SK-N-SH treated with all-trans-retinoic acid at 6 μM for 48 hours (cell line): ENCODE data around the gene OTOG.

ENCODE experiments used
- ATAC-seq: fragments of 200-7000 bp; cut with Tn5 transposase; 3 replicates; pipeline ENCODE4 v1.9.1; 2020; ENCODE audit warnings: mild to moderate bottlenecking, moderate library complexity
- ARNTL ChIP-seq: fragments of 450-650 bp; formaldehyde crosslinking; IDR thresholded peaks from 2 replicates; pipeline ENCODE4 v1.5.0; 2020; ENCODE audit warnings: low read depth, mild to moderate bottlenecking, moderate library complexity, borderline replicate concordance
- BACH2 ChIP-seq: fragments of 250-450 bp; sonication (Bioruptor Pico); IDR thresholded peaks from 2 replicates; pipeline ENCODE4 v1.9.0; 2021; ENCODE audit warnings: mild to moderate bottlenecking, borderline replicate concordance
- CSDC2 ChIP-seq: fragments of 250-450 bp; sonication (Bioruptor Pico); IDR thresholded peaks from 2 replicates; pipeline ENCODE4 v1.5.0; 2020; ENCODE audit warnings: mild to moderate bottlenecking, moderate library complexity
- ESRRG ChIP-seq: fragments of 250-450 bp; sonication (Bioruptor Pico); IDR thresholded peaks from 2 replicates; pipeline ENCODE4 v1.6.1; 2021; ENCODE audit warnings: mild to moderate bottlenecking
- GLIS3 ChIP-seq: fragments of 250-450 bp; sonication (Bioruptor Pico); IDR thresholded peaks from 2 replicates; pipeline ENCODE4 v1.5.0; 2020; ENCODE audit warnings: mild to moderate bottlenecking, moderate library complexity
- ISL1 ChIP-seq: fragments of 250-450 bp; sonication (Bioruptor Pico); IDR thresholded peaks from 2 replicates; pipeline ENCODE4 v2.1.2; 2022; ENCODE audit warnings: mild to moderate bottlenecking, moderate library complexity
- OSR1 ChIP-seq: fragments of 250-450 bp; sonication (Bioruptor Pico); IDR thresholded peaks from 2 replicates; pipeline ENCODE4 v1.8.0; 2022; ENCODE audit warnings: moderate library complexity, mild to moderate bottlenecking, inconsistent platforms
- PPARA ChIP-seq: fragments of 250-450 bp; sonication (Bioruptor Pico); IDR thresholded peaks from 2 replicates; pipeline ENCODE4 v1.5.0; 2020; ENCODE audit warnings: mild to moderate bottlenecking, borderline replicate concordance
- RARB ChIP-seq: fragments of 250-450 bp; sonication (Bioruptor Pico); IDR thresholded peaks from 2 replicates; pipeline ENCODE4 v1.8.0; 2021; ENCODE audit warnings: mild to moderate bottlenecking, moderate library complexity
- SNAI2 ChIP-seq: fragments of 250-450 bp; sonication (Bioruptor Pico); IDR thresholded peaks from 2 replicates; pipeline ENCODE4 v1.5.0; 2020; ENCODE audit warnings: mild to moderate bottlenecking, moderate library complexity
- TCF4 ChIP-seq: fragments of 250-450 bp; sonication (Bioruptor Pico); IDR thresholded peaks from 2 replicates; pipeline ENCODE4 v1.8.0; 2021; ENCODE audit warnings: mild to moderate bottlenecking, moderate library complexity, borderline replicate concordance
- TOX ChIP-seq: fragments of 250-450 bp; sonication (Bioruptor Pico); IDR thresholded peaks from 2 replicates; pipeline ENCODE4 v1.8.0; 2021; ENCODE audit warnings: mild to moderate bottlenecking, moderate library complexity, borderline replicate concordance
- ZC3H10 ChIP-seq: fragments of 250-450 bp; sonication (Bioruptor Pico); IDR thresholded peaks from 2 replicates; pipeline ENCODE4 v1.5.1; 2021; ENCODE audit warnings: mild to moderate bottlenecking, moderate library complexity
- ZFP3 ChIP-seq: fragments of 250-450 bp; sonication (Bioruptor Pico); IDR thresholded peaks from 2 replicates; pipeline ENCODE4 v1.5.0; 2020; ENCODE audit warnings: mild to moderate bottlenecking, moderate library complexity
- ZFP30 ChIP-seq: fragments of 450-650 bp; formaldehyde crosslinking; IDR thresholded peaks from 2 replicates; pipeline ENCODE4 v1.5.0; 2022; ENCODE audit warnings: mild to moderate bottlenecking, moderate library complexity
- ZNF565 ChIP-seq: fragments of 450-650 bp; formaldehyde crosslinking; conservative IDR thresholded peaks from 2 replicates; pipeline ENCODE4 v1.5.0; 2020; ENCODE audit warnings: low read depth, mild to moderate bottlenecking, moderate library complexity
- ZNF70 ChIP-seq: fragments of 450-650 bp; formaldehyde crosslinking; IDR thresholded peaks from 2 replicates; pipeline ENCODE4 v1.5.0; 2020; ENCODE audit warnings: mild to moderate bottlenecking, moderate library complexity
- ZNF8 ChIP-seq: fragments of 450-650 bp; formaldehyde crosslinking; IDR thresholded peaks from 2 replicates; pipeline ENCODE4 v1.5.0; 2020; ENCODE audit warnings: mild to moderate bottlenecking, moderate library complexity
- TF ChIP-seq, protein P1 (sequence below): fragments of 250-450 bp; sonication (Bioruptor Pico); IDR thresholded peaks from 2 replicates; pipeline ENCODE4 v1.5.1; 2021; ENCODE audit warnings: mild to moderate bottlenecking, moderate library complexity
- TF ChIP-seq, protein P2 (sequence below): fragments of 250-450 bp; sonication (Bioruptor Pico); IDR thresholded peaks from 2 replicates; pipeline ENCODE4 v1.8.0; 2020; ENCODE audit warnings: mild to moderate bottlenecking, moderate library complexity, borderline replicate concordance
- TF ChIP-seq, protein P3 (sequence below): fragments of 250-450 bp; sonication (Bioruptor Pico); IDR thresholded peaks from 2 replicates; pipeline ENCODE4 v1.5.0; 2020; ENCODE audit warnings: mild to moderate bottlenecking, moderate library complexity
- TF ChIP-seq, protein P4 (sequence below): fragments of 250-450 bp; sonication (Bioruptor Pico); IDR thresholded peaks from 2 replicates; pipeline ENCODE4 v1.8.0; 2021; ENCODE audit warnings: low read depth, mild to moderate bottlenecking, moderate library complexity, borderline replicate concordance

OTOG gene

GRCh38 chr11:17515443-17516176 is 31.4 kb upstream of the OTOG start (continued):
- TF ChIP-seq, protein P1, sequence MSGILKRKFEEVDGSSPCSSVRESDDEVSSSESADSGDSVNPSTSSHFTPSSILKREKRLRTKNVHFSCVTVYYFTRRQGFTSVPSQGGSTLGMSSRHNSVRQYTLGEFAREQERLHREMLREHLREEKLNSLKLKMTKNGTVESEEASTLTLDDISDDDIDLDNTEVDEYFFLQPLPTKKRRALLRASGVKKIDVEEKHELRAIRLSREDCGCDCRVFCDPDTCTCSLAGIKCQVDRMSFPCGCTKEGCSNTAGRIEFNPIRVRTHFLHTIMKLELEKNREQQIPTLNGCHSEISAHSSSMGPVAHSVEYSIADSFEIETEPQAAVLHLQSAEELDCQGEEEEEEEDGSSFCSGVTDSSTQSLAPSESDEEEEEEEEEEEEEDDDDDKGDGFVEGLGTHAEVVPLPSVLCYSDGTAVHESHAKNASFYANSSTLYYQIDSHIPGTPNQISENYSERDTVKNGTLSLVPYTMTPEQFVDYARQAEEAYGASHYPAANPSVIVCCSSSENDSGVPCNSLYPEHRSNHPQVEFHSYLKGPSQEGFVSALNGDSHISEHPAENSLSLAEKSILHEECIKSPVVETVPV (CRISPR knock-in tag): peak; percentile 74; the same call in 1 of the 2 replicates
- TF ChIP-seq OSR1 (CRISPR knock-in tag) (no peak), CSDC2 (no peak), ZNF565 (CRISPR knock-in tag) (no peak)

DNA sequence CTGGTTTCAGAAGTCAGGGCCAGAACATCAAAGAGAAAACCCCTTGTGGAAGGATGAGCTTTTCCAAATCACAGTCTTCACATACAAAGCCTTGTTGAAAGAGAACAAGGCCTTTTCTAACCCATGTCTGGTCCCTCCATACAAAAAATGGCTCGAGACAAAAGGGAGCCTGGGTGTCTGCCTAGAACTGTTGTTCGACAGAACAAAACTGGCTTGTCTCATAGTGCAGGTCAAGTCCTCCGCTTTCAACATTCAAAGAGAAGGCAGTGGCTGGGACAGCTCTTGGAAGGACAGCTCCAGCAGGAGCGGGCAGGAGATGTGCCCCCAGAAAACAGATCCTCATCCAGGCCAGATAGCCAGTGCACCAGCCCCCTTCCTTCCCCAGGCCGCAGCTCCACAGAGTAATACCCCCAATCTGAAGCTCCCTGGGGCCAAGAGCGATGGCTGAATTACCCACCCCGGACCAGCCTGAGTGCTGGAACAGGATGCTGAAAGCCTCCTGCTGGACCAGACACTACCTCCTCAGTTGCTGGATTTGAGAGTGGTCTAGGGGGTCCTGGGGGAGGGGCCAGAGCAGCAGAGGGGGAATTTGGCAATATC is 30.4 kb upstream of the OTOG start:
- TF ChIP-seq BACH2 (CRISPR knock-in tag) (no peak), ZNF565 (CRISPR knock-in tag) (no peak), SNAI2 (CRISPR knock-in tag) (no peak), ZC3H10 (CRISPR knock-in tag) (no peak), TOX (CRISPR knock-in tag) (no peak), ZNF70 (CRISPR knock-in tag) (no peak), CSDC2 (no peak), TCF4 (CRISPR knock-in tag) (no peak), ZFP3 (CRISPR knock-in tag) (no peak), ZFP30 (no peak), ZNF8 (CRISPR knock-in tag) (no peak), GLIS3 (no peak), ESRRG (CRISPR knock-in tag) (no peak), ARNTL (CRISPR knock-in tag) (no peak), RARB (CRISPR knock-in tag) (no peak), ISL1 (CRISPR knock-in tag) (no peak)
- TF ChIP-seq, protein P1 (CRISPR knock-in tag): no peak
- TF ChIP-seq, protein P2, sequence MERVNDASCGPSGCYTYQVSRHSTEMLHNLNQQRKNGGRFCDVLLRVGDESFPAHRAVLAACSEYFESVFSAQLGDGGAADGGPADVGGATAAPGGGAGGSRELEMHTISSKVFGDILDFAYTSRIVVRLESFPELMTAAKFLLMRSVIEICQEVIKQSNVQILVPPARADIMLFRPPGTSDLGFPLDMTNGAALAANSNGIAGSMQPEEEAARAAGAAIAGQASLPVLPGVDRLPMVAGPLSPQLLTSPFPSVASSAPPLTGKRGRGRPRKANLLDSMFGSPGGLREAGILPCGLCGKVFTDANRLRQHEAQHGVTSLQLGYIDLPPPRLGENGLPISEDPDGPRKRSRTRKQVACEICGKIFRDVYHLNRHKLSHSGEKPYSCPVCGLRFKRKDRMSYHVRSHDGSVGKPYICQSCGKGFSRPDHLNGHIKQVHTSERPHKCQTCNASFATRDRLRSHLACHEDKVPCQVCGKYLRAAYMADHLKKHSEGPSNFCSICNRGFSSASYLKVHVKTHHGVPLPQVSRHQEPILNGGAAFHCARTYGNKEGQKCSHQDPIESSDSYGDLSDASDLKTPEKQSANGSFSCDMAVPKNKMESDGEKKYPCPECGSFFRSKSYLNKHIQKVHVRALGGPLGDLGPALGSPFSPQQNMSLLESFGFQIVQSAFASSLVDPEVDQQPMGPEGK: no peak
- TF ChIP-seq, protein P3, sequence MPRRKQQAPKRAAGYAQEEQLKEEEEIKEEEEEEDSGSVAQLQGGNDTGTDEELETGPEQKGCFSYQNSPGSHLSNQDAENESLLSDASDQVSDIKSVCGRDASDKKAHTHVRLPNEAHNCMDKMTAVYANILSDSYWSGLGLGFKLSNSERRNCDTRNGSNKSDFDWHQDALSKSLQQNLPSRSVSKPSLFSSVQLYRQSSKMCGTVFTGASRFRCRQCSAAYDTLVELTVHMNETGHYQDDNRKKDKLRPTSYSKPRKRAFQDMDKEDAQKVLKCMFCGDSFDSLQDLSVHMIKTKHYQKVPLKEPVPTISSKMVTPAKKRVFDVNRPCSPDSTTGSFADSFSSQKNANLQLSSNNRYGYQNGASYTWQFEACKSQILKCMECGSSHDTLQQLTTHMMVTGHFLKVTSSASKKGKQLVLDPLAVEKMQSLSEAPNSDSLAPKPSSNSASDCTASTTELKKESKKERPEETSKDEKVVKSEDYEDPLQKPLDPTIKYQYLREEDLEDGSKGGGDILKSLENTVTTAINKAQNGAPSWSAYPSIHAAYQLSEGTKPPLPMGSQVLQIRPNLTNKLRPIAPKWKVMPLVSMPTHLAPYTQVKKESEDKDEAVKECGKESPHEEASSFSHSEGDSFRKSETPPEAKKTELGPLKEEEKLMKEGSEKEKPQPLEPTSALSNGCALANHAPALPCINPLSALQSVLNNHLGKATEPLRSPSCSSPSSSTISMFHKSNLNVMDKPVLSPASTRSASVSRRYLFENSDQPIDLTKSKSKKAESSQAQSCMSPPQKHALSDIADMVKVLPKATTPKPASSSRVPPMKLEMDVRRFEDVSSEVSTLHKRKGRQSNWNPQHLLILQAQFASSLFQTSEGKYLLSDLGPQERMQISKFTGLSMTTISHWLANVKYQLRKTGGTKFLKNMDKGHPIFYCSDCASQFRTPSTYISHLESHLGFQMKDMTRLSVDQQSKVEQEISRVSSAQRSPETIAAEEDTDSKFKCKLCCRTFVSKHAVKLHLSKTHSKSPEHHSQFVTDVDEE (CRISPR knock-in tag): no peak
- TF ChIP-seq, protein P4, sequence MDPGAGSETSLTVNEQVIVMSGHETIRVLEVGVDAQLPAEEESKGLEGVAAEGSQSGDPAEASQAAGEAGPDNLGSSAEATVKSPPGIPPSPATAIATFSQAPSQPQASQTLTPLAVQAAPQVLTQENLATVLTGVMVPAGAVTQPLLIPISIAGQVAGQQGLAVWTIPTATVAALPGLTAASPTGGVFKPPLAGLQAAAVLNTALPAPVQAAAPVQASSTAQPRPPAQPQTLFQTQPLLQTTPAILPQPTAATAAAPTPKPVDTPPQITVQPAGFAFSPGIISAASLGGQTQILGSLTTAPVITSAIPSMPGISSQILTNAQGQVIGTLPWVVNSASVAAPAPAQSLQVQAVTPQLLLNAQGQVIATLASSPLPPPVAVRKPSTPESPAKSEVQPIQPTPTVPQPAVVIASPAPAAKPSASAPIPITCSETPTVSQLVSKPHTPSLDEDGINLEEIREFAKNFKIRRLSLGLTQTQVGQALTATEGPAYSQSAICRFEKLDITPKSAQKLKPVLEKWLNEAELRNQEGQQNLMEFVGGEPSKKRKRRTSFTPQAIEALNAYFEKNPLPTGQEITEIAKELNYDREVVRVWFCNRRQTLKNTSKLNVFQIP (CRISPR knock-in tag): no peak
- ATAC-seq: no peak

DNA sequence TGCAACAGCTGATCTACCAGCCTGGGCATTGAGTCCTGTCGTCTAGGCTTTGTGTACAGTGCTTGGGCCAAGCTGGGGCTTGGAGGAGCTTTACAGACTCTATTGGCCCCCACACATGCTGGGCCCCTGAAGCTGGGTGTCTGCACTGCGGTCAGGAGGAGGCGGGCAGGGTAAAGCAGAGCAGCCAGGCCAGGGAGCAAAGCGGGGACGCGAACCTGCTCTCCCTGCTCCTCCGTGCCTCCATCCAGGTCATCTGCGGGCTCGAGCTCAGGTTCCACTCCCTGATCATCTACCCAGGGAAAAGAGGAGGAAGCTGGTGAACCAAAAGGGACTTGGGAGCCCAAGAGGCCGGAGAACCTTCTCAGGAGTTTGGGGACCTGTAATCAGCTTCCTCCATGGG is 29.9 kb upstream of the OTOG start:
- TF ChIP-seq ZNF8 (CRISPR knock-in tag) (no peak), BACH2 (CRISPR knock-in tag) (no peak), RARB (CRISPR knock-in tag) (no peak), ZNF70 (CRISPR knock-in tag) (no peak), PPARA (CRISPR knock-in tag) (no peak), CSDC2 (no peak), TCF4 (CRISPR knock-in tag) (no peak), TOX (CRISPR knock-in tag) (no peak), ESRRG (CRISPR knock-in tag) (no peak), ISL1 (CRISPR knock-in tag) (no peak)
- TF ChIP-seq, protein P1 (CRISPR knock-in tag): no peak
- TF ChIP-seq, protein P4 (CRISPR knock-in tag): no peak
- no peak for ATAC-seq
